ENCODE results near the gene SLITRK4. TPM values are rescaled to one million over a fixed set of nuclear protein-coding genes. Genes with fewer than 3 reads are reported as not detected.

The SLITRK4 gene
- total and polyA plus RNA-seq, 4 donors, result 0.03 to 0.28 (median 0.08) TPM; not detected in 1

- WGBS, result 3% methylated on average over 64 of the region's 64 CpGs
- H3K4me3 ChIP-seq (ENCODE audit: low read depth in 1 of 3, low read length in 3 of 3), result peak overlapping the region in 1 of 3 donors; percentile 30
- TF ChIP-seq NR2F2 (IDR thresholded peaks at IDR 0.05) (no peak), RAD21 (IDR thresholded peaks at IDR 0.05) (no peak), JUND (IDR thresholded peaks at IDR 0.05) (no peak), HNF4G (IDR thresholded peaks at IDR 0.05) (no peak), RXRA (IDR thresholded peaks at IDR 0.05) (no peak), TAF1 (conservative IDR thresholded peaks at IDR 0.05) (no peak), REST (IDR thresholded peaks at IDR 0.05) (no peak), ZBTB33 (IDR thresholded peaks at IDR 0.05) (no peak), SP1 (IDR thresholded peaks at IDR 0.05) (no peak), EGR1 (IDR thresholded peaks at IDR 0.05; ENCODE audit: low read depth in 2 of 2) (no peak), FOXA2 (IDR thresholded peaks at IDR 0.05) (no peak), CTCF (IDR thresholded peaks at IDR 0.05; ENCODE audit: low read depth, low read length, missing input control) (no peak), FOXA1 (IDR thresholded peaks at IDR 0.05) (no peak), YY1 (IDR thresholded peaks at IDR 0.05) (no peak)
- peaks cover 7 to 15% (median 9%) of the 10 kb centered on the region in 4 donors for H3K4me1 ChIP-seq (ENCODE audit: control insufficient read depth in 4 of 4, insufficient read depth in 4 of 4, low read length in 3 of 4)
- H3K9ac ChIP-seq (ENCODE audit: low read depth in 1 of 2, low read length in 2 of 2), result no peak overlapping the region
- H3K27me3 ChIP-seq (ENCODE audit: control insufficient read depth in 4 of 4, insufficient read depth in 4 of 4, low read length in 3 of 4), result peaks cover 0 to 4% (median 2%) of the 10 kb centered on the region in 4 donors
- no peak overlapping the region for H3K27ac ChIP-seq (ENCODE audit: low read depth in 1 of 2, low read length in 2 of 2)
- DNase-seq (ENCODE audit: low spot score), result no peak
- no peaks in the 10 kb centered on the region for H3K9me3 ChIP-seq (ENCODE audit: control insufficient read depth in 4 of 4, low read length in 3 of 4)
- H3K36me3 ChIP-seq (ENCODE audit: control insufficient read depth in 4 of 4, insufficient read depth in 3 of 4, low read depth in 1 of 4, low read length in 3 of 4), result no peaks in the 10 kb centered on the region
Measured at GRCh38 chrX:143633461-143634308, 2.2 kb downstream of the SLITRK4 start.

Measured in liver (tissue), 9 donors.